Coronary artery (tissue), 2 donors: ENCODE measurements around the gene IQSEC3.
"Not testable (repeated sequence)": the region's sequence is repeated elsewhere in the genome, so short reads cannot be mapped to it uniquely, and the experiment has no call there.

Experiments used
- DNase-seq: peaks from one replicate; pipeline ENCODE4 v3.0.0-alpha.2; 2017; ENCODE audit warnings: low spot score
- H3K27ac ChIP-seq, 2 donors: fragments of 200-600 bp; sonication (generic); one replicate each; pipeline ENCODE4 v1.5.1; 2016 to 2019
- H3K4me3 ChIP-seq: fragments of 200-600 bp; sonication (generic); 2 replicates; pipeline ENCODE4 v1.5.1; 2016; ENCODE audit warnings: mild to moderate bottlenecking, moderate library complexity
- CTCF ChIP-seq: fragments of 200-600 bp; sonication (generic); IDR thresholded peaks from one replicate; pipeline ENCODE4 v1.5.1; 2019; ENCODE audit warnings: antibody characterized with exemption

The IQSEC3 gene

DNA sequence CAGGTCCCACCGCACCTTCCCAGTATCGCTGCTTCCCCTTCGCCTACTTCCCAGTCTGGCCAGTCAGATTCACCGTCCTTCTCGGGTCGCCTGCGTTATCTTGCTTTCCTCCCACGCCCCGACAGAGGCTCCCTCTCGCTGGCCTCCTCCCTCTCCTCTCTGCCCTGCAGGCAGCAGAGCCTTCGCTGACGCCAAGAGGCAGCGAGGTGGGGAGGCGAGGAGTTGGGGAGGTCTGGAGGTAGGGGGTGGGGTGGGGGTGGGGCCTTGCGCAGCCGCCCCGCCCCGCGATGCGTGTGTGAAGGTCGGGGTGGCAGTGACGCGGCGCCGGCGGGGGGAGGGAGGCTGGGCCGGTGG is at the start of gene IQSEC3:
TSS of gene IQSEC3 (plus strand) at position 340 of the 354 bp plus-strand sequence. CDS start 116 bp downstream, outside the sequence.
- not testable (repeated sequence) for DNase-seq, H3K4me3 ChIP-seq, H3K27ac ChIP-seq

- not testable (repeated sequence) for H3K27ac ChIP-seq, H3K4me3 ChIP-seq, DNase-seq
Observed at GRCh38 chr12:17370-18340, 48.9 kb upstream of the IQSEC3 start.

DNA sequence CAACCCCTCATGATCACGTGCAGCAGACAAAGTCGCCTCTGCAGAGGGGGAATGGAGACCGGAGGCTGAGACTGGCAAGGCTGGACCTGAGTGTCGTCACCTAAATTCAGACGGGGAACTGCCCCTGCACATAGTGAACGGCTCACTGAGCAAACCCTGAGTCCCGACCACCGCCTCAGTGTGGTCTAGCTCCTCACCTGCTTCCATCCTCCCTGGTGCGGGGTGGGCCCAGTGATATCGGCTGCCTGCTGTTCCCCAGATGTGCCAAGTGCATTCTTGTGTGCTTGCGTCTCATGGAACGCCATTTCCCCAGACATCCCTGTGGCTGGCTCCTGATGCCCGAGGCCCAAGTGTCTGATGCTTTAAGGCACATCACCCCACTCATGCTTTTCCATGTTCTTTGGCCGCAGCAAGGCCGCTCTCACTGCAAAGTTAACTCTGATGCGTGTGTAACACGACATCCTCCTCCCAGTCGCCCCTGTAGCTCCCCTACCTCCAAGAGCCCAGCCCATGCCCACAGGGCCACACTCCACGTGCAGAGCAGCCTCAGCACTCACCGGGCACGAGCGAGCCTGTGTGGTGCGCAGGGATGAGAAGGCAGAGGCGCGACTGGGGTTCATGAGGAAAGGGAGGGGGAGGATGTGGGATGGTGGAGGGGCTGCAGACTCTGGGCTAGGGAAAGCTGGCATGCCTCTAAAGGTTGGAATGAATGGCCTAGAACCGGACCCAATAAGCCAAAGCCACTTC is 47.6 kb upstream of the IQSEC3 start:
- not testable (repeated sequence) for H3K27ac ChIP-seq, DNase-seq, H3K4me3 ChIP-seq

- not testable (repeated sequence) for DNase-seq, H3K27ac ChIP-seq, H3K4me3 ChIP-seq
Observed at GRCh38 chr12:19906-20305, 46.7 kb upstream of the IQSEC3 start.

DNA sequence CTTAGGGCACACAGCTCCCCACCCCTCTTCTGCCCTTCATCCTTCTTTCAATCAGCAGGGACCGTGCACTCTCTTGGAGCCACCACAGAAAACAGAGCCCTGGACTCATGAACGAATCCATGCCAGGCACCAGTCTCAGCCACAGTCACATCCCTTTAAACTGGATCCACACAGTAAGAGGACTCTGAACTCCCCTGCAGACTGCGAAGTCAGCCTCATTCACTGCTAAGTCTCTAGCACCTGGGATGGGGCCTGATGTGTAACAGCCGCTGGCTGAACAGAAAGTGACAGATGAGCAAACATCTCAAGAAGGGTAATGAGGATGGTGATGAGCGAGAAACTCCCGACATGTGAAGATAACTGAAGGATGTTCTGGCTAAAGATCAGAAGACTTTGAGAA is 45.8 kb upstream of the IQSEC3 start:
- no peak overlapping the region for H3K27ac ChIP-seq
- no peak for TF ChIP-seq CTCF
- no peak overlapping the region for H3K4me3 ChIP-seq
- DNase-seq = no peak

GRCh38 chr12:21301-22189 is 45.0 kb upstream of the IQSEC3 start:
- no peak for DNase-seq
- no peak for TF ChIP-seq CTCF
- Histone ChIP-seq H3K27ac (no peak overlapping the region), H3K4me3 (no peak overlapping the region)

- TF ChIP-seq CTCF = no peak
- Histone ChIP-seq H3K4me3 (no peak overlapping the region), H3K27ac (no peak overlapping the region)
- DNase-seq = no peak
Observed at GRCh38 chr12:22190-22529, 44.4 kb upstream of the IQSEC3 start.

DNA sequence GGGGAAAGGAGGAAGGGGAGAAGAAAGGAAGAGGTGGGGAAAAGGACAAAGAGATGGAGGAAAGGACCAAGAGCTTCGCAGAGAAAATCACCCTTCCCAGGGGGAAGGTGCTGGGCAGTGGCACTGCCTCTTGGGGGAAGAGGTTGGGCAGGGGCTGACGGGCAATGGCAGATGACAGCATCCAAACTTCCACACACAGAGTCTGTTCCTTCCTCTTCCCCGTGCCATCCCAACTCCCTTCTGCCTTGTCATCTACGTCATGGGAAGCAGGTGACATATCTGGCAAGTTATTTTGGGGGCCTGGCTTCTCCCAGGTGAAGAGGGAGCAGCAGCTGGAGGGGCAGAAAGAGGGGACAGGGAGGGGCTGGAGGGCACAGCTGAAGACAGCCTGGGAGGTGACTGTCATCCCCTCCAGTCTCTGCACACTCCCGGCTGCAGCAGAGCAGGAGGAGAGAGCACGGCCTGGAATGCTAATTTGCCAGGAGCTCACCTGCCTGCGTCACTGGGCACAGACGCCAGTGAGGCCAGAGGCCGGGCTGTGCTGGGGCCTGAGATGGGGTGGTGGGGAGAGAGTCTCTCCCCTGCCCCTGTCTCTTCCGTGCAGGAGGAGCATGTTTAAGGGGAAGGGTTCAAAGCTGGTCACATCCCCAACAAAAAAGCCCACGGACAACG is 43.9 kb upstream of the IQSEC3 start:
- no peak overlapping the region for H3K4me3 ChIP-seq
- no peak for DNase-seq
- no peak for TF ChIP-seq CTCF
- no peak overlapping the region for H3K27ac ChIP-seq

DNA sequence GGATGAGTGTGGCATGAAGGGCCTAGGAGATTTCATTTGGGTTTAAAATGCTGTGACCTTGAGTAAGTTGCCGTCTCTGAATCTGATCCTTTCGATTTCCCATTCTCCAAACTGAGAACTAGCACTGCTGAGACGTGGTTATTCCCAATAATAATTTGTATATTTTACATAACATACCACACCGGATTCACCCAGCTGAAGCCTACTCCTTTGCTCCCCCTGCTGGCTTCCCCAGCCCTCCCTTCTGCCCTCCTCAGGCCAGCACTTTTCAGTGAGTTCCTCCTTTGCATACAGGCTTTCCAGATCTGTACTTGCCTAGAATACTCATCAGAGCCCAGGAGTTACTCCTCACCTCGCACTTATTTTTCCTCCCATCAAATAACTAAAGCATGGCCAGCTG is 38.7 kb upstream of the IQSEC3 start:
- not testable (repeated sequence) for DNase-seq, H3K4me3 ChIP-seq, H3K27ac ChIP-seq

DNA sequence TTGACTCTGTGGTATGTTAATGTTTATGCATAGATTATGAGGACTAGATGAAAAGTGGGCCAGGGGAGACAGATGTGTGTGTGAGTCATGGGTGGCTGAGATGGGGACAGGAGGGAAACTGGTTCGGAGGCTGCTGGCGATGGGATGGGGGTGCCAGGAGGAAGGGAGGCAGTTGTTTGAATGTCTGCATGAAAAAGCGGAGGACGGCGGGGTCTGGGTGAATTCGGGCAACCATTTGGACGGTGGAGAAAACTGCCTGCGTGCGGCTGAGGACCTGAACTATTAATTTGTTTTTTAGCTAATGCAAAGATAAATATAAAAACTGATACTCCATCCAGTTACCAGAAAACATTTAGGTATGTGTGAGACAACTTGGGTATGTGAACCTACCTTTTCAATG is 27.8 kb upstream of the IQSEC3 start:
- H3K4me3 ChIP-seq, DNase-seq, H3K27ac ChIP-seq: not testable (repeated sequence)

- DNase-seq, H3K27ac ChIP-seq, H3K4me3 ChIP-seq: not testable (repeated sequence)
Observed at GRCh38 chr12:39555-40265, 26.9 kb upstream of the IQSEC3 start.

- not testable (repeated sequence) for H3K4me3 ChIP-seq, H3K27ac ChIP-seq, DNase-seq
Observed at GRCh38 chr12:44352-44751, 22.2 kb upstream of the IQSEC3 start.
